Gastroesophageal sphincter (tissue), 4 donors: ENCODE data around the gene PPM1G. TPM values are rescaled to one million over a fixed set of nuclear protein-coding genes. Genes with fewer than 3 reads are reported as not detected.
A peak's percentile ranks its signal among the peaks of the same experiment; 100 is the strongest.

ENCODE experiments used
- ATAC-seq: fragments of 150-250 bp; one replicate; pipeline ENCODE4 v1.9.1; 2016; ENCODE audit warnings: mild to moderate bottlenecking, moderate library complexity
- H3K27ac ChIP-seq, 4 donors: fragments of 200-600 bp; sonication (generic) in 3 of 4; 1 replicate in 3 of 4; 2 replicates in 1 of 4; pipeline ENCODE4 v1.5.1; 2016 to 2019
- H3K27me3 ChIP-seq: fragments of 200-600 bp; sonication (generic); one replicate; pipeline ENCODE4 v1.5.1; 2019
- H3K36me3 ChIP-seq, 2 donors: fragments of 200-600 bp; sonication (generic); one replicate each; pipeline ENCODE4 v1.5.1; 2019; ENCODE audit warnings: control low read depth in 1 of 2
- H3K4me1 ChIP-seq, 3 donors: fragments of 200-600 bp; sonication (generic); 1 replicate in 2 of 3; 2 replicates in 1 of 3; pipeline ENCODE4 v1.5.1; 2016 to 2019; ENCODE audit warnings: control low read depth in 2 of 3
- H3K4me3 ChIP-seq, 2 donors: fragments of 200-600 bp; sonication (generic); one replicate each; pipeline ENCODE4 v1.5.1; 2019; ENCODE audit warnings: mild to moderate bottlenecking in 1 of 2, moderate library complexity in 1 of 2
- H3K9me3 ChIP-seq, 3 donors: fragments of 200-600 bp; sonication (generic); one replicate each; pipeline ENCODE4 v1.5.1; 2017 to 2019; ENCODE audit warnings: control low read depth in 2 of 3
- EP300 ChIP-seq: sonication (generic); formaldehyde crosslinking; IDR thresholded peaks from one replicate; pipeline ENCODE4 v1.6.1; 2017; ENCODE audit warnings: antibody characterized with exemption, mild to moderate bottlenecking
- POLR2A ChIP-seq, 2 donors: fragments of 450-650 bp; IDR thresholded peaks; one replicate each; pipeline ENCODE4 v1.6.1; 2017; ENCODE audit warnings: antibody characterized with exemption in 2 of 2, mild to moderate bottlenecking in 2 of 2, moderate library complexity in 1 of 2
- POLR2AphosphoS5 ChIP-seq: sonication (generic); formaldehyde crosslinking; IDR thresholded peaks from one replicate; pipeline ENCODE4 v1.6.1; 2017; ENCODE audit warnings: antibody characterized with exemption
- WGBS, 2 donors: methylation state at CpG; one replicate each; pipeline ENCODE4 v1.1.5; 2018; ENCODE audit warnings: low coverage in 1 of 2; 5-methylcytosine and 5-hydroxymethylcytosine counted together
- total RNA-seq, 4 donors: library from RNA; depleted of rRNA; stranded (reverse); fragments of >200 nt; gene quantifications; one replicate each; pipeline ENCODE4 v1.1.0, GENCODE V29; 2016
- TF ChIP-seq, protein P1 (sequence below), 4 experiments: fragments of 200-600 bp in 2 of 4; fragments of 450-650 bp in 2 of 4; sonication (generic) in 1 of 4; IDR thresholded peaks; one replicate each; pipeline ENCODE4 v1.5.1; 2017 to 2019; ENCODE audit warnings: antibody characterized with exemption in 4 of 4, mild to moderate bottlenecking in 2 of 4, moderate library complexity in 2 of 4

Gene PPM1G
- total RNA-seq, 4 donors from 2014 or later: 50.2 to 74.2 (median 58.8) TPM

- H3K4me3 ChIP-seq: no peak overlapping the region
- H3K4me1 ChIP-seq: peaks cover 0 to 9% (median 5%) of the 10 kb centered on the region in 3 donors
- TF ChIP-seq, protein P1, sequence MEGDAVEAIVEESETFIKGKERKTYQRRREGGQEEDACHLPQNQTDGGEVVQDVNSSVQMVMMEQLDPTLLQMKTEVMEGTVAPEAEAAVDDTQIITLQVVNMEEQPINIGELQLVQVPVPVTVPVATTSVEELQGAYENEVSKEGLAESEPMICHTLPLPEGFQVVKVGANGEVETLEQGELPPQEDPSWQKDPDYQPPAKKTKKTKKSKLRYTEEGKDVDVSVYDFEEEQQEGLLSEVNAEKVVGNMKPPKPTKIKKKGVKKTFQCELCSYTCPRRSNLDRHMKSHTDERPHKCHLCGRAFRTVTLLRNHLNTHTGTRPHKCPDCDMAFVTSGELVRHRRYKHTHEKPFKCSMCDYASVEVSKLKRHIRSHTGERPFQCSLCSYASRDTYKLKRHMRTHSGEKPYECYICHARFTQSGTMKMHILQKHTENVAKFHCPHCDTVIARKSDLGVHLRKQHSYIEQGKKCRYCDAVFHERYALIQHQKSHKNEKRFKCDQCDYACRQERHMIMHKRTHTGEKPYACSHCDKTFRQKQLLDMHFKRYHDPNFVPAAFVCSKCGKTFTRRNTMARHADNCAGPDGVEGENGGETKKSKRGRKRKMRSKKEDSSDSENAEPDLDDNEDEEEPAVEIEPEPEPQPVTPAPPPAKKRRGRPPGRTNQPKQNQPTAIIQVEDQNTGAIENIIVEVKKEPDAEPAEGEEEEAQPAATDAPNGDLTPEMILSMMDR (IDR thresholded peaks at IDR 0.05): no peak
- TF ChIP-seq POLR2A (IDR thresholded peaks at IDR 0.05) (no peak), POLR2AphosphoS5 (no peak), EP300 (no peak)
- H3K27me3 ChIP-seq: no peaks in the 10 kb centered on the region
- WGBS, 2 donors: 79 to 100% methylated on average over 3 to 4 of the region's 4 CpGs
- H3K9me3 ChIP-seq: no peaks in the 10 kb centered on the region
- peaks cover 0 to 49% of the 10 kb centered on the region in 2 donors for H3K36me3 ChIP-seq
- no peak for ATAC-seq
- H3K27ac ChIP-seq: no peak overlapping the region
Observed at GRCh38 chr2:27362678-27363420, 46.5 kb downstream of the PPM1G start.

- peak; percentile 97 for ATAC-seq
- Histone ChIP-seq H3K27ac (peak within 1 kb of the TSS; percentile 79 to 92 (median 90)), H3K27me3 (no peaks in the 10 kb centered on the region), H3K36me3 (no peaks in the 10 kb centered on the region), H3K4me1 (peaks cover 3 to 51% (median 18%) of the 10 kb centered on the region in 3 donors), H3K4me3 (peak within 1 kb of the TSS; percentile 45 to 91), H3K9me3 (no peaks in the 10 kb centered on the region)
- 0% methylated on average over 29 of the region's 67 CpGs; no CpG with 5 or more reads in 1 of the 2 donors for WGBS, 2 donors
- TF ChIP-seq, protein P1 (IDR thresholded peaks at IDR 0.05): peak in 2 of 4 experiments; percentile 23 to 24
- peak; percentile 10 to 55 for TF ChIP-seq POLR2A (IDR thresholded peaks at IDR 0.05)
- TF ChIP-seq EP300: no peak
- peak; percentile 58 for TF ChIP-seq POLR2AphosphoS5
Observed at GRCh38 chr2:27356382-27357181, 52.8 kb downstream of the PPM1G start, which contains the start of gene GTF3C2. Gene GTF3C2 (minus strand): TSS chr2:27356764. CDS start chr2:27343554, 13,210 bp downstream.

DNA sequence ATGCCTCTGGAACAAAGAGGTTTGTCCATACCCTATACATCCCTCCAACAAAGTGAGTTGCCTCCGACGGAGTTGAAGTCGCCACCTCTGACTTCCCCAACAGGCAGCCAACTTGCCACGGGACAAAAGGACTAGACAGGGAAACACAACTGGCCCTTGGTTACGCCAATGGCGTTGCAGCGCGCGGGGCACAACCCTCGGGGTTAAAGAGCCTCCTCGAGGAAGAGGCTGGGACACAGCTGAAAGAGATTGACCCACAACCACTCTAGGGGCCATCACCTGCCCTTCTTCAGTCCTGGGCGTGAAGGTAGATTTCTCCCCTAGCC is 53.4 kb downstream of the PPM1G start:
- Histone ChIP-seq H3K27ac (peak overlapping the region; percentile 79 to 92 (median 90)), H3K4me3 (peak overlapping the region; percentile 45 to 91), H3K9me3 (no peaks in the 10 kb centered on the region), H3K4me1 (peaks cover 3 to 51% (median 18%) of the 10 kb centered on the region in 3 donors), H3K36me3 (no peaks in the 10 kb centered on the region), H3K27me3 (no peaks in the 10 kb centered on the region)
- no peak for TF ChIP-seq EP300
- TF ChIP-seq POLR2A (IDR thresholded peaks at IDR 0.05): no peak
- TF ChIP-seq POLR2AphosphoS5: no peak
- TF ChIP-seq, protein P1 (IDR thresholded peaks at IDR 0.05): no peak
- peak; percentile 9 for ATAC-seq
- 0 to 4% methylated on average over 4 of the region's 12 CpGs for WGBS, 2 donors

- peaks cover 0 to 10% of the 10 kb centered on the region in 2 donors for H3K36me3 ChIP-seq
- TF ChIP-seq, protein P1 (IDR thresholded peaks at IDR 0.05): no peak
- TF ChIP-seq POLR2A (IDR thresholded peaks at IDR 0.05): no peak
- no peak for TF ChIP-seq POLR2AphosphoS5
- no peak for TF ChIP-seq EP300
- ATAC-seq: no peak
- H3K27ac ChIP-seq: no peak overlapping the region
- no peak overlapping the region for H3K4me3 ChIP-seq
- 83 to 92% methylated on average over 3 to 7 of the region's 7 CpGs for WGBS, 2 donors
- no peaks in the 10 kb centered on the region for H3K9me3 ChIP-seq
- H3K27me3 ChIP-seq: no peaks in the 10 kb centered on the region
- H3K4me1 ChIP-seq: peaks cover 3 to 51% (median 18%) of the 10 kb centered on the region in 3 donors
Observed at GRCh38 chr2:27354597-27354927, 54.8 kb downstream of the PPM1G start.
